HepG2 (cell line): ENCODE data around the gene DHX8. TPM values are rescaled to one million over a fixed set of nuclear protein-coding genes. Genes with fewer than 3 reads are reported as not detected.
A peak's percentile ranks its signal among the peaks of the same experiment; 100 is the strongest.

Source experiments
- ATF7 ChIP-seq, 2 experiments: fragments of 450-650 bp in 1 of 2; sonication (generic) in 1 of 2; formaldehyde crosslinking in 1 of 2; IDR thresholded peaks; 2 replicates each; pipeline versions ENCODE4 v1.4.0 to v1.6.1; 2016 to 2020; ENCODE audit warnings: antibody characterized with exemption in 1 of 2, mild to moderate bottlenecking in 1 of 2, missing genetic modification reagents in 1 of 2
- BCL6 ChIP-seq: IDR thresholded peaks from 2 replicates; pipeline ENCODE4 v1.6.1; 2016; ENCODE audit warnings: missing genetic modification reagents, missing compliant biosample characterization
- EHMT2 ChIP-seq: fragments of 200-600 bp; sonication (generic); IDR thresholded peaks from 2 replicates; pipeline ENCODE4 v1.7.0; 2017; ENCODE audit warnings: antibody characterized with exemption, low read depth, low read length, borderline replicate concordance
- ELF3 ChIP-seq: IDR thresholded peaks from 2 replicates; pipeline ENCODE4 v1.6.1; 2016; ENCODE audit warnings: missing genetic modification reagents, missing compliant biosample characterization
- FLYWCH1 ChIP-seq: sonication (generic); formaldehyde crosslinking; IDR thresholded peaks from 2 replicates; pipeline ENCODE4 v1.8.1; 2023; ENCODE audit warnings: mild to moderate bottlenecking, missing genetic modification reagents
- FOSL2 ChIP-seq: sonication (generic); formaldehyde crosslinking; IDR thresholded peaks from 2 replicates; pipeline ENCODE4 v1.4.0; 2020; ENCODE audit warnings: missing genetic modification reagents
- HMGA1 ChIP-seq: sonication (generic); formaldehyde crosslinking; conservative IDR thresholded peaks from 2 replicates; pipeline ENCODE4 v1.4.0; 2020; ENCODE audit warnings: missing genetic modification reagents
- JUND ChIP-seq: sonication (generic); formaldehyde crosslinking; IDR thresholded peaks from 2 replicates; pipeline ENCODE4 v1.8.0; 2022; ENCODE audit warnings: mild to moderate bottlenecking, missing genetic modification reagents
- KLF16 ChIP-seq, 2 experiments: sonication (generic) in 1 of 2; formaldehyde crosslinking in 1 of 2; IDR thresholded peaks; 2 replicates each; pipeline versions ENCODE4 v1.6.1 to v1.8.0; 2016 to 2023; ENCODE audit warnings: missing genetic modification reagents in 2 of 2, missing compliant biosample characterization in 1 of 2
- MAFF ChIP-seq: IDR thresholded peaks from 2 replicates; pipeline ENCODE4 v1.6.1; 2011; ENCODE audit warnings: low read depth, low read length, improper control_type of control experiment
- MAX ChIP-seq: IDR thresholded peaks from 2 replicates; pipeline ENCODE4 v1.6.1; 2012; ENCODE audit warnings: inconsistent platforms
- NCOA5 ChIP-seq: sonication (generic); formaldehyde crosslinking; IDR thresholded peaks from 2 replicates; pipeline ENCODE4 v1.4.0; 2020; ENCODE audit warnings: missing genetic modification reagents
- NR2F2 ChIP-seq: IDR thresholded peaks from 2 replicates; pipeline ENCODE4 v1.6.1; 2012; ENCODE audit warnings: low read depth, inconsistent platforms, borderline replicate concordance
- POGZ ChIP-seq: sonication (generic); formaldehyde crosslinking; IDR thresholded peaks from 2 replicates; pipeline ENCODE4 v1.4.0; 2020; ENCODE audit warnings: mild to moderate bottlenecking, missing genetic modification reagents
- SUZ12 ChIP-seq: fragments of 150-350 bp; IDR thresholded peaks from 2 replicates; pipeline ENCODE4 v1.6.1; 2014; ENCODE audit warnings: low read depth, low read length
- TGIF2 ChIP-seq: IDR thresholded peaks from 2 replicates; pipeline ENCODE4 v1.6.1; 2016; ENCODE audit warnings: control low read depth, missing compliant biosample characterization
- THYN1 ChIP-seq: sonication (generic); formaldehyde crosslinking; IDR thresholded peaks from 2 replicates; pipeline ENCODE4 v1.8.1; 2023; ENCODE audit warnings: low read depth, mild to moderate bottlenecking, moderate library complexity, missing genetic modification reagents, borderline replicate concordance
- XRCC5 ChIP-seq: fragments of 200-400 bp; formaldehyde crosslinking; optimal IDR thresholded peaks from 2 replicates; pipeline ENCODE3; 2017; ENCODE audit warnings: mild to moderate bottlenecking, low read length
- ZNF253 ChIP-seq: sonication (generic); formaldehyde crosslinking; IDR thresholded peaks from 2 replicates; pipeline ENCODE4 v1.8.0; 2022; ENCODE audit warnings: mild to moderate bottlenecking, missing genetic modification reagents, borderline replicate concordance
- ZNF432 ChIP-seq: sonication (generic); formaldehyde crosslinking; IDR thresholded peaks from 2 replicates; pipeline ENCODE4 v1.5.0; 2020; ENCODE audit warnings: missing genetic modification reagents, mild to moderate bottlenecking, borderline replicate concordance
- ZNF652 ChIP-seq: IDR thresholded peaks from 2 replicates; pipeline ENCODE4 v1.6.1; 2016; ENCODE audit warnings: low read depth, borderline replicate concordance
- ZNF704 ChIP-seq: sonication (generic); formaldehyde crosslinking; IDR thresholded peaks from 2 replicates; pipeline ENCODE4 v1.8.1; 2023; ENCODE audit warnings: mild to moderate bottlenecking, inconsistent platforms, moderate library complexity, missing genetic modification reagents, borderline replicate concordance
- ZSCAN9 ChIP-seq: IDR thresholded peaks from 2 replicates; pipeline ENCODE4 v1.6.1; 2016; ENCODE audit warnings: borderline replicate concordance
- polyA plus RNA-seq, 8 experiments: library from polyadenylated mRNA; depleted of rRNA in 3 of 8; stranded (reverse) in 7 of 8; unstranded in 1 of 8; fragments of >200 nt; fragmentation: Illumina TruSeq in 4 of 8; extraction: Trizol in 4 of 8; gene quantifications; 2 replicates each; pipeline versions ENCODE4 v1.2.1 to v1.2.3, GENCODE V29; 2011 to 2016; ENCODE audit warnings: low read depth in 4 of 8, missing spikeins in 1 of 8, mixed read lengths in 1 of 8; ENCODE audit not compliant: insufficient read depth in 1 of 8
- total RNA-seq, 5 experiments: library from RNA; depleted of rRNA; stranded (reverse); fragments of >200 nt; fragmentation: Illumina TruSeq; extraction: Trizol; gene quantifications; 2 replicates each; pipeline ENCODE4 v1.2.3, GENCODE V29; 2016; ENCODE audit warnings: low read depth in 1 of 5
- TF ChIP-seq, protein P1 (sequence below): sonication (generic); formaldehyde crosslinking; IDR thresholded peaks from 2 replicates; pipeline ENCODE4 v1.4.0; 2020; ENCODE audit warnings: mild to moderate bottlenecking, missing genetic modification reagents, borderline replicate concordance
- TF ChIP-seq, protein P2 (sequence below): sonication (generic); formaldehyde crosslinking; IDR thresholded peaks from 2 replicates; pipeline ENCODE4 v1.5.0; 2020; ENCODE audit warnings: missing genetic modification reagents
- TF ChIP-seq, protein P3 (sequence below): sonication (generic); formaldehyde crosslinking; IDR thresholded peaks from 2 replicates; pipeline ENCODE4 v1.4.0; 2020; ENCODE audit warnings: missing genetic modification reagents

The DHX8 gene
- total and polyA plus RNA-seq, 2 of the 13 experiments (the other 11 are each of a cell fraction or from before 2014, with no cell fraction given), result 24.8 to 48.9 TPM

DNA sequence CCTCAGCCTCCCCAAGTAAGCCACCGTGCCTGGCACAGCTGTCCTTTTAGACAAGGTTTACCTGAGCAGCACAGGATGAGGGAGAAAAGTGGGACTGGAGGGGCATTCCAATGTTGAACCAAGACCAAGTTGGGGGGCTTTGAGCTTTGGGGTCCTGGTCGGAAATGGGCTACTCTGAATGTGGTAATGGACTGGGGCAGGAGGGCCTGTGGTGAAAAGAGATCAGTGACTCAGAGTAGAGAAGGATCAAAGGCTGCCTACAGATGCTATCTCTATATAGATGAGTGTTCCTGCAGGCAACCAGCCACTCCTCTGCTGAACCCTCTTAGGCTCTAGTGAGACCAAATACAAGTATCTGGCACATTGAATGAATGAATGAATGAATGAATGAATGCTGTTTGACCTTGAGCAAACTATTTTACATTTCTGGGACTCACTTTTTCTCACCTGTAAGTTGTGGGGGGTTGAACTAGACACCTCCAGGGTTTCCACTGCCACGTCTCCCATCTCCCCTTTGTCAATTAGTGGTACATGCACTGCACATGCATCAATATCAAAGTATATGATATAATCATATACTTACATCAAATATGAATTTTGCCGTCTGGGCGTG is 88.7 kb downstream of the DHX8 start (continued):
- peak; percentile 20 for TF ChIP-seq XRCC5
- peak; percentile 53 for TF ChIP-seq JUND (CRISPR knock-in tag)
- no peak for TF ChIP-seq NR2F2
- TF ChIP-seq BCL6 (CRISPR knock-in tag), result 0 out of 2 replicates have a peak, but pooled peaks have one; percentile 9
- TF ChIP-seq KLF16 (CRISPR knock-in tag; IDR thresholded peaks at IDR 0.05), result no peak
- TF ChIP-seq FOSL2 (CRISPR knock-in tag), result peak; percentile 91
- TF ChIP-seq ZNF652 (CRISPR knock-in tag), result no peak
- peak; percentile 69; the same call in 1 of the 2 replicates for TF ChIP-seq EHMT2
- TF ChIP-seq, protein P1, sequence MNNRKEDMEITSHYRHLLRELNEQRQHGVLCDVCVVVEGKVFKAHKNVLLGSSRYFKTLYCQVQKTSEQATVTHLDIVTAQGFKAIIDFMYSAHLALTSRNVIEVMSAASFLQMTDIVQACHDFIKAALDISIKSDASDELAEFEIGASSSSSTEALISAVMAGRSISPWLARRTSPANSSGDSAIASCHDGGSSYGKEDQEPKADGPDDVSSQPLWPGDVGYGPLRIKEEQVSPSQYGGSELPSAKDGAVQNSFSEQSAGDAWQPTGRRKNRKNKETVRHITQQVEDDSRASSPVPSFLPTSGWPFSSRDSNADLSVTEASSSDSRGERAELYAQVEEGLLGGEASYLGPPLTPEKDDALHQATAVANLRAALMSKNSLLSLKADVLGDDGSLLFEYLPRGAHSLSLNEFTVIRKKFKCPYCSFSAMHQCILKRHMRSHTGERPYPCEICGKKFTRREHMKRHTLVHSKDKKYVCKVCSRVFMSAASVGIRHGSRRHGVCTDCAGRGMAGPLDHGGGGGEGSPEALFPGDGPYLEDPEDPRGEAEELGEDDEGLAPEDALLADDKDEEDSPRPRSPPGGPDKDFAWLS (CRISPR knock-in tag), result no peak
- peak; percentile 43; the same call in 1 of the 2 replicates for TF ChIP-seq ZNF432 (CRISPR knock-in tag)
- TF ChIP-seq MAFF, result no peak
- TF ChIP-seq, protein P2, sequence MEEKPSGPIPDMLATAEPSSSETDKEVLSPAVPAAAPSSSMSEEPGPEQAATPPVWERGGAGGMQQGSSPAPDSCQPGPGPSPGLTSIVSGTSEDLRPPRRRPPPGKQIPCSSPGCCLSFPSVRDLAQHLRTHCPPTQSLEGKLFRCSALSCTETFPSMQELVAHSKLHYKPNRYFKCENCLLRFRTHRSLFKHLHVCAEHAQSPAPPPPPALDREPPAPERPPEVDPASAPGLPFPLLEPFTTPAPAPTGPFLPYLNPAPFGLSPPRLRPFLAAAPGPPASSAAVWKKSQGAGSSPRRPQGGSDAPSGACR (CRISPR knock-in tag), result no peak
- TF ChIP-seq HMGA1 (CRISPR knock-in tag), result no peak
- TF ChIP-seq SUZ12, result no peak
- TF ChIP-seq TGIF2 (CRISPR knock-in tag), result no peak
- TF ChIP-seq ELF3 (CRISPR knock-in tag), result 0 out of 2 replicates have a peak, but pooled peaks have one; percentile 24
- TF ChIP-seq POGZ (CRISPR knock-in tag), result no peak
- TF ChIP-seq ATF7 (IDR thresholded peaks at IDR 0.05), result no peak
- no peak for TF ChIP-seq ATF7 (CRISPR knock-in tag; IDR thresholded peaks at IDR 0.05)
- 0 out of 2 replicates have a peak, but pooled peaks have one; percentile 20 for TF ChIP-seq ZNF704 (CRISPR knock-in tag)
- TF ChIP-seq THYN1 (CRISPR knock-in tag), result no peak
- no peak for TF ChIP-seq NCOA5 (CRISPR knock-in tag)
- TF ChIP-seq FLYWCH1 (CRISPR knock-in tag), result no peak
- TF ChIP-seq, protein P3, sequence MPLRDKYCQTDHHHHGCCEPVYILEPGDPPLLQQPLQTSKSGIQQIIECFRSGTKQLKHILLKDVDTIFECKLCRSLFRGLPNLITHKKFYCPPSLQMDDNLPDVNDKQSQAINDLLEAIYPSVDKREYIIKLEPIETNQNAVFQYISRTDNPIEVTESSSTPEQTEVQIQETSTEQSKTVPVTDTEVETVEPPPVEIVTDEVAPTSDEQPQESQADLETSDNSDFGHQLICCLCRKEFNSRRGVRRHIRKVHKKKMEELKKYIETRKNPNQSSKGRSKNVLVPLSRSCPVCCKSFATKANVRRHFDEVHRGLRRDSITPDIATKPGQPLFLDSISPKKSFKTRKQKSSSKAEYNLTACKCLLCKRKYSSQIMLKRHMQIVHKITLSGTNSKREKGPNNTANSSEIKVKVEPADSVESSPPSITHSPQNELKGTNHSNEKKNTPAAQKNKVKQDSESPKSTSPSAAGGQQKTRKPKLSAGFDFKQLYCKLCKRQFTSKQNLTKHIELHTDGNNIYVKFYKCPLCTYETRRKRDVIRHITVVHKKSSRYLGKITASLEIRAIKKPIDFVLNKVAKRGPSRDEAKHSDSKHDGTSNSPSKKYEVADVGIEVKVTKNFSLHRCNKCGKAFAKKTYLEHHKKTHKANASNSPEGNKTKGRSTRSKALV (CRISPR knock-in tag), result no peak
- no peak for TF ChIP-seq ZNF253
- 0 out of 2 replicates have a peak, but pooled peaks have one; percentile 41 for TF ChIP-seq ZSCAN9 (CRISPR knock-in tag)
- peak; percentile 35; the same call in 1 of the 2 replicates for TF ChIP-seq MAX
